HG03039 (cell line): Measurements from ENCODE around the gene WDR55.
"Not testable (repeated sequence)": the region's sequence is repeated elsewhere in the genome, so short reads cannot be mapped to it uniquely, and the experiment has no call there.

Source experiments
- ATAC-seq: cut with Tn5 transposase; IDR thresholded peaks from one replicate; pipeline ENCODE4 v1.9.1; 2021; ENCODE audit warnings: mild to moderate bottlenecking, moderate library complexity; ENCODE audit not compliant: unreplicated experiment

WDR55 gene

DNA sequence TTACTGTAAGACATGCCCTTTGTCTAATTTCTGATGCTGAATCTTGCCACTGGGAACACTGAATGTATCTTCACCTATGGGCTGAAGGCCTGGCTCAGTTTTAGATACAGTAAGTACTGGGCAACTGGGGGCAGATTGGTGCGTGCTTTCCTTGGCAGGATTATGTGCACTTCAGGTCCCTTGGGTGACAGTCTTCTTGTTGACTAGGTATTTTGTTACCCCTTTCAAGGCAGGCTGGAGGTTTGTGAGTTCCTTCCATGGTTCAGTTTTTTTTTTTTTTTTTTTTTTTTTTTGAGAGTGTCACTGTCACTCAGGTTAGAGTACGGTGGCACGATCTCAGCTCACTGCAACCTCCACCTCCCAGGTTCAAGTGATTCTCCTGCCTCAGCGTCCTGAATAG, 43.1 kb downstream of the WDR55 start:
- no peak for ATAC-seq

- not testable (repeated sequence) for ATAC-seq
Measured at GRCh38 chr5:140708787-140709186, 44.1 kb downstream of the WDR55 start.

GRCh38 chr5:140710899-140711552, 46.3 kb downstream of the WDR55 start:
- ATAC-seq = peak; percentile 89

DNA sequence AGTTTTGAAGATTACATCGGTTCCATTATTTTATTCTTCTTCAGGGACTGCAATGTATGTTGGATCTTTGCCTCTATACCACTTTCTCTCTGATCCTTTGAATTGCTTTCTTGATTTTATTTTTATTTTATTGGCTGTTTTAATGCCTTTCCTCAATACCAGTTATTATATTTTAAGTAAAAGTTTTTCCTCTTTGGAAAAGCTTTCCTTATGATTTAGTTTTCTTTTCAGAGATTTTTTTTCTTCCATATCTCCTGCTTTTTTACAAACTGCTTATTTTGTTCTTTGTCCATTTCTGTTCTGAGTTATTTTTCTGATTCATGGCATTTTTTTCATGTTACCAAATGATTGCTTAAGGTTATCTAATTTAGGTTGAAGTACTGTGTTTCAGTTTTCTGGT, 47.1 kb downstream of the WDR55 start:
- no peak for ATAC-seq

DNA sequence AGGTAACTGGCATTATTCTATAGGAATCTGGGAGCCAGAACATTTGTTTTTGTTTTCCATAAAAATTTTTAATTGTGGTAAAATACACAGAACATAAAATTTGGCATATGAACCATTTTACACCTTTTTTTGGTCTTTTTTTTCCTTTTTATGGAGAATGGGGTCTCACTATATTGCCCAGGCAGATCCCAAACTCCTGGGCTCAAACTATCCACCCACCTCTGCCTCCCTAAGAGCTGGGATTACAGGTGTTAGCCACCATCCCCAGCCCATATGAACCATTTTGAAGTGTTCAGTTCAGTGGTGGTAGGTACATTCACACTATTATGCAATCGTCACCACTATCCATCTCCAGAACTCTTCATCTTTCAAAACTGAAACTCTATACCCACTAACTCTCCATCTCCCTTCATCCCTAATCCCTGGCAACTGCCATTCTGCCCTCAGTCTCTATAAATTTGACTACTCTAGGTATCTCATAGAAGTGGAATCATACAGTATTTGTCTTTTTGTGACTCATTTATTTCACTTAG, 48.9 kb downstream of the WDR55 start:
- no peak for ATAC-seq

GRCh38 chr5:140716238-140716637, 51.5 kb downstream of the WDR55 start:
- ATAC-seq = not testable (repeated sequence)

DNA sequence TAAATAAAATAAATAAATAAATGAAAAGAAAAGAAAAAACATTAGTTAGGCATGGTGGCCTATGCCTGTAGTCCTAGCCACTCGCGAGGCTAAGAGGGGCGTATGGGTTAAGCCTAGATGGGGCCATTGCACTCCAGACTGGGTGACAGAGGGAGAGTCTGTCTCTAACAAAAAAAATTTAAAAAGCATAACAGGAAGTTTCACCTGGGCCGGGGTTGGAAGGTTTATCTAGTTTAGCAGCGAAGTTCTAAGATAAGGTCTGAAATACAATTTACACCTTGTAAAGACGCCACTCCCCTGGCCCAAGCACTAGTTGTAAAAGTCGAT, 53.5 kb downstream of the WDR55 start:
- ATAC-seq = no peak

DNA sequence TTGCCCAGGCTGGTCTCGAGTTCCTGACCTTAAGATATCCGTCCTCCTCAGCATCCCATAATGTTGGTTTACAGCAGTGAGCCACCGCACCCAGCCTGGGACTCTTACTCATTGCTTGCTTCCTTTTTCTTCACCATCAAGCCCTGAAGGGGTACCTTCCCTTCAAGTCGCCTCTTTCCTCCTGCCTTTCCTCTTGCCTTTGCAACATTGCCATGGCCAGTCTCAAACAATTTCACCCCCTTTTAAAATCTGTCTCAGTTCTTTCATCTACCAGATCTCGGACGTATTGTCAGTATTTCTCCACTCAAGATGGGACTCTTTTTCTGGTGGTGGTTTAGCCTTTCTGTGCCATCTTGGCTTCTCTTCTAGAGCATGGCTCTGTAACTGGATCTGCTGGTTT, 56.0 kb downstream of the WDR55 start:
- ATAC-seq = not testable (repeated sequence)

DNA sequence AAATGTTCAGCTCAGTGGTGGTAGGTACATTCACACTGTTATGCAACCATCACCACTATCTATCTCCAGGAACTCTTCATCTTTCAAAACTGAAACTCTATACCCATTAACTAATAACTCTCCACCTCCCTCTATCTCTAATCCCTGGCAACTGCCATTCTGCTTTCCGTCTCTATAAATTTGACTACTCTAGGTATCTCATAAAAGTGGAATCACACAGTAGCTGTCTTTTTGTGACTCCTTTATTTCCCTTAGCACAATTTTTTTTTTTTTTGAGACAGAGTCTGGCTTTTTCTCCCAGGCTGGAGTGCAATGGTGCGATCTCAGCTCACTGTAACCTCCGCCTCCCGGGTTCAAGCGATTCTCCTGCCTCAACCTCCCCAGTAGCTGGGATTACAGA, 56.7 kb downstream of the WDR55 start:
- not testable (repeated sequence) for ATAC-seq
